Epithelial cell of proximal tubule (primary cell): Measurements from ENCODE around the gene GCLM. TPM values are rescaled to one million over a fixed set of nuclear protein-coding genes. Genes with fewer than 3 reads are reported as not detected.
"Not testable (repeated sequence)": the region's sequence is repeated elsewhere in the genome, so short reads cannot be mapped to it uniquely, and the experiment has no call there.

Experiments
- DNase-seq: peaks from one replicate; pipeline ENCODE4 v3.0.0-alpha.2; 2011; ENCODE audit warnings: low read depth
- H3K4me3 ChIP-seq: 2 replicates; pipeline ENCODE4 v1.5.1; 2011; ENCODE audit warnings: low read depth, mild to moderate bottlenecking, low read length
- total RNA-seq: library from RNA; depleted of rRNA; stranded (reverse); fragments of >200 nt; gene quantifications from 2 replicates; pipeline ENCODE4 v1.2.3, GENCODE V29; 2015
- TF ChIP-seq, protein P1 (sequence below): conservative IDR thresholded peaks from 2 replicates; pipeline ENCODE4 v1.5.1; 2012; ENCODE audit warnings: low read depth, mild to moderate bottlenecking, low read length

GCLM gene
- total RNA-seq, 1 donor from 2014 or later: 20.7 TPM

DNA sequence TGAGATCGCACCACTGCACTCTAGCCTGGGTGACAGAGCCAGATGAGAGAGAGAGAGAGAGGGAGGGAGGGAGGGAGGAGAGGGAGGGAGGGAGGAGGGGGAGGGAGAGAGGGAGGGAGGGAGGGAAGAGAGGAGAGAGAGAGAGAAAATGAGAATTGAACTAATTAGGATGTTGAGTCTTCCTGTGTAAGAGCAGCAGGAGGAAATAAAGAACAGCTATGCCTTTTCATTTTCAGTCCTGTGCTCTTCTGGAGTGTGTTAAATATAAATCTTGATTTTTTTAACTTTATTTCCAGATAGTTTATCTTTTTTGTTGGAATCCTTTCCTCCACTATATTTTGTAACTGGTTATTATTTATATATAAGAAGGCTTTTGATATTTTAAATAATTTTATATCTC, 57.4 kb downstream of the GCLM start:
- DNase-seq: no peak
- TF ChIP-seq, protein P1, sequence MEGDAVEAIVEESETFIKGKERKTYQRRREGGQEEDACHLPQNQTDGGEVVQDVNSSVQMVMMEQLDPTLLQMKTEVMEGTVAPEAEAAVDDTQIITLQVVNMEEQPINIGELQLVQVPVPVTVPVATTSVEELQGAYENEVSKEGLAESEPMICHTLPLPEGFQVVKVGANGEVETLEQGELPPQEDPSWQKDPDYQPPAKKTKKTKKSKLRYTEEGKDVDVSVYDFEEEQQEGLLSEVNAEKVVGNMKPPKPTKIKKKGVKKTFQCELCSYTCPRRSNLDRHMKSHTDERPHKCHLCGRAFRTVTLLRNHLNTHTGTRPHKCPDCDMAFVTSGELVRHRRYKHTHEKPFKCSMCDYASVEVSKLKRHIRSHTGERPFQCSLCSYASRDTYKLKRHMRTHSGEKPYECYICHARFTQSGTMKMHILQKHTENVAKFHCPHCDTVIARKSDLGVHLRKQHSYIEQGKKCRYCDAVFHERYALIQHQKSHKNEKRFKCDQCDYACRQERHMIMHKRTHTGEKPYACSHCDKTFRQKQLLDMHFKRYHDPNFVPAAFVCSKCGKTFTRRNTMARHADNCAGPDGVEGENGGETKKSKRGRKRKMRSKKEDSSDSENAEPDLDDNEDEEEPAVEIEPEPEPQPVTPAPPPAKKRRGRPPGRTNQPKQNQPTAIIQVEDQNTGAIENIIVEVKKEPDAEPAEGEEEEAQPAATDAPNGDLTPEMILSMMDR: no peak
- H3K4me3 ChIP-seq: no peak overlapping the region

DNA sequence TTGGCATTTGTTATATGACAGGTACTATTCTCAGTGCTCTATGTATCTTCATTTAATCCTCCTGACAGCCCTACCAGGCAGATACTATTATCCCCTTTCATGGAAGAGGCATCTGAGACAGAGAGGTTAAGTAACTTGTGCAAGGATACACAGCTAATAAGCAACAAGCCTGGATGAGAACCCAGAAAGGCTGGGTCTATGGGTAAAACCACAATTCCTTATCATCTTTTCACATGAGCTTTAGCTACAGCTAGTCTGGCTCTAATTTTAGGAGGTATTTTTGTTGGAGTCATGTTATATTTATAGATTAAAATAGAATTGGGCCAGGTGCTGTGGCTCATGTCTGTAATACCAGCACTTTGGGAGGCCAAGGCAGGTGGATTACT, 57.9 kb downstream of the GCLM start:
- TF ChIP-seq, protein P1: no peak
- H3K4me3 ChIP-seq: no peak overlapping the region
- DNase-seq: no peak

DNA sequence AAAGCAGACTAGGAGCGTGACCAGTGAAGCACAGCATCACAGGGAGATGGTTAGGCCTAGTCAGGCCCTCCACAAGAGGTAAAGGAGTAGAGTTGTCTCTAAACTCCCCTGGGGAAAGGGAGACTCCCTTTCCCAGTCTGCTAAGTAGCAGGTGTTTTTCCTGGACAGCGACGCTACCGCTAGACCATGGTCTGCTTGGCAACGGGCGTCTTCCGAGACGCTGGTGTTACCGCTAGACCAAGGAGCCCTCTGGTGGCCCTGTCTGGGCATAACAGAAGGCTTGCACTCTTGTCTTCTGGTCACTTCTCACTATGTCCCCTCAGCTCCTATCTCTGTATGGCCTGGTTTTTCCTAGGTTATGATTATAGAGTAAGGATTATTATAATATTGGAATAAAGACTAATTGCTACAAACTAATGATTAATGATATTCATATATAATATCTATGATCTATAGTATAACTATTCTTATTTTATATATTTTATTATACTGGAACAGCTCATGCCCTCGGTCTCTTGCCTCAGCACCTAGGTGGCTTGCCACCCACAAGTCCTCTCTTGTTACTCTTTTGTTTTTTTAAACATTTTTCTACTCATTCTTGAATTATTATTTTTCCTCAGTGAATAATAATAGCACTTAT, 58.4 kb downstream of the GCLM start:
- TF ChIP-seq, protein P1: peak; percentile 58
- H3K4me3 ChIP-seq, DNase-seq: not testable (repeated sequence)

DNA sequence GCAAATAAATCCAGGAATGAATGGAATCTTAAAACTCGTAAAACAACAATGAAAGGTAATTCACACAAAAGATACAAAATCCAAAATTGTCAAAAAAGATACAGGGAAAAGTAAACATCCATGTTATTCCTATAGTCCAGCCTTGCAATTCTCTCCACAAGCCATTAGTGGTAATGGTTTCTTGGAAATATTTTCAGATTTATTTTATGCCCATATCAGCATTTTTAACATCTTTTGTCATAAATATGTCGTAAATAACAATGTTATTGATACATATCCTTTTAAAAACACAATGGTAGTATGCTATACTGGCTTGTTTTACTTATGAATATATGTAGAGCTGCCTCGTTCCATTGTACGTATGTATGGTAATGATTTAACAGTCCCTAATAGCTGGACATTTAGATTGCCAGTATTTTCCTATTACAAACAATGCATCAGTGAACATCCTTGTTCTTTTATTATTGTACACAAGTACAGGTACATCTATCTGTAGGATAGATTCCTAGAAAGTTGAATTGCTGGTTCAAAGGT, 60.8 kb downstream of the GCLM start:
- TF ChIP-seq, protein P1: no peak
- DNase-seq: no peak
- peak overlapping the region; percentile 68 for H3K4me3 ChIP-seq

DNA sequence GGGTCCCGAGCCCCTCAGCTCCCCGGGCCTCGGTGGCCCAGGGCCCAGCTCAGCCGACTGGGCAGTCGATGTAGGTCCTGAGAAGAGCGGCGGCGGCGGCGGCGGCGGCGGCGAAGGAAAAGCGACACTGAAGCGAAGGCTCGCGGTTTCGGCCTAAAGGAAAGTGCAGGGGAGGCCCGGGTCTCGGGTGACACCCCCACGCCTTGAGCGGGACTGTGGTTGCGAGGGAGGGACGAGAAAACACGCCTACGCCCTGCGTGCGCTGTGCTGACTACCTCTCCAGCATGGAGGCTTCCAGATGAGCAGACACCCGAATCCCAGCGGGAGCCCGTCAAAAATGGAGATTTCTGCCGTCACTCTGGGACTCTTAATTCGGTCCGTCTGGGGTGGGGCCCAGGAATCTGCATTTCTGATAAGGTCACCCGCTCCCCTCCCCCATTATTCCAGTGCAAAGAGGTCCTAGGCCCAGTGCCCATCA, 61.4 kb downstream of the GCLM start:
- H3K4me3 ChIP-seq: peak overlapping the region; percentile 68
- TF ChIP-seq, protein P1: no peak
- no peak for DNase-seq

DNA sequence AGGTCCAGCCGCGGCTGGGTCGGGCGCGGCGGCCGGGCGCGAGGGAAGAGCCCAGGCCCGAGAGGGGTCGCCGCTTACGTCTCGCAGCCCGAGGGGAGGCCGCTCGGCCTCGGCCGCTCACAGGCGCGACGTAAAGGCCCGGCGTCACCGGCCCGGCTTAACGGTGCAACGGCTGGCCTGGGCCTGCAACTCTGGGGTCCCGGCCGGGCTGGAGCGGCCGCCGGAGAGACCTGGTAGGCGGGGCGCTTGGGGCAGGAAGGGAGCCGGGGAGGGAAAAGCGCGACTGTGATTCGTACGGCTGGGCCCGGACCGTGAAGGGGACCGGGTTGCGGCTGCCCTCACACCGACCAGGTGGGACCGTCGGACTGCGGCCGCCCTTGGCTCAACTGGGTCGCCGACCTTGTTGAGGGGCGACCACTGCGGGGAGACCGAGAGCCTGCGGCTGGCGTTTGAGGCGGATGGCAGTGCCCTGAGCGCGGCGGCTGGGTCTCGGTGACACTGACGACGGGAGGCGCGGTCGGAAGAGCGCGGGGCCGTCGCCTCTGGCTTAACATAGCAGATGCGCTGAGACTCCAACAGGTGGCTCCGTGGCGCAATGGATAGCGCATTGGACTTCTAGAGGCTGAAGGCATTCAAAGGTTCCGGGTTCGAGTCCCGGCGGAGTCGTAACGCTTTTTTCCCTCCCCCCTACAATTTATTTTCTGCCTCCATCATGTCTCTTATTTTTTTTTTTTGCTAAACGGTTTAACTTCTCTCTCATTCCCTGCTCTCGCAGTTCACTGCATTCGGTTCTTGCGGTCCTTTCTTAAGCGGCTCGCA, 62.0 kb downstream of the GCLM start:
- DNase-seq: no peak
- TF ChIP-seq, protein P1: no peak
- H3K4me3 ChIP-seq: peak overlapping the region; percentile 68
